Liver (tissue), 9 donors: Measurements from ENCODE around the gene TTC22. TPM values are rescaled to one million over a fixed set of nuclear protein-coding genes. Genes with fewer than 3 reads are reported as not detected.

Source experiments
- DNase-seq: peaks from one replicate; pipeline ENCODE4 v3.0.0-alpha.2; 2017; ENCODE audit warnings: low spot score
- H3K27ac ChIP-seq, 2 donors: one replicate each; pipeline ENCODE4 v1.7.0; 2013; ENCODE audit warnings: inconsistent platforms in 2 of 2, low read length in 2 of 2, control low read depth in 1 of 2, low read depth in 1 of 2, mild to moderate bottlenecking in 1 of 2
- H3K27me3 ChIP-seq, 4 donors: one replicate each; pipeline versions ENCODE4 v1.6.1 to v1.7.0; 2013; ENCODE audit warnings: low read length in 3 of 4, inconsistent platforms in 1 of 4, mild to moderate bottlenecking in 1 of 4, moderate library complexity in 1 of 4; ENCODE audit not compliant: control insufficient read depth in 4 of 4, insufficient read depth in 4 of 4
- H3K36me3 ChIP-seq, 4 donors: one replicate each; pipeline versions ENCODE4 v1.6.1 to v1.7.0; 2013; ENCODE audit warnings: low read length in 3 of 4, mild to moderate bottlenecking in 3 of 4, low read depth in 1 of 4, moderate library complexity in 1 of 4; ENCODE audit not compliant: control insufficient read depth in 4 of 4, insufficient read depth in 3 of 4
- H3K4me1 ChIP-seq, 4 donors: one replicate each; pipeline versions ENCODE4 v1.6.1 to v1.7.0; 2013; ENCODE audit warnings: low read length in 3 of 4, mild to moderate bottlenecking in 3 of 4, moderate library complexity in 1 of 4; ENCODE audit not compliant: control insufficient read depth in 4 of 4, insufficient read depth in 4 of 4
- H3K4me3 ChIP-seq, 3 donors: one replicate each; pipeline versions ENCODE4 v1.6.1 to v1.7.0; 2013; ENCODE audit warnings: low read length in 3 of 3, control low read depth in 1 of 3, low read depth in 1 of 3, mild to moderate bottlenecking in 1 of 3
- H3K9ac ChIP-seq, 2 donors: one replicate each; pipeline ENCODE4 v1.7.0; 2013; ENCODE audit warnings: low read length in 2 of 2, mild to moderate bottlenecking in 2 of 2, moderate library complexity in 2 of 2, control low read depth in 1 of 2, low read depth in 1 of 2
- H3K9me3 ChIP-seq, 4 donors: one replicate each; pipeline versions ENCODE4 v1.6.1 to v1.7.0; 2013; ENCODE audit warnings: low read length in 3 of 4; ENCODE audit not compliant: control insufficient read depth in 4 of 4
- EGR1 ChIP-seq, 2 donors: IDR thresholded peaks; 2 replicates each; pipeline ENCODE4 v1.6.1; 2016 to 2018; ENCODE audit warnings: antibody characterized with exemption in 2 of 2, low read depth in 2 of 2
- FOXA1 ChIP-seq: IDR thresholded peaks from 2 replicates; pipeline ENCODE4 v1.6.1; 2016; ENCODE audit warnings: antibody characterized with exemption
- FOXA2 ChIP-seq: IDR thresholded peaks from 2 replicates; pipeline ENCODE4 v1.6.1; 2016; ENCODE audit warnings: antibody characterized with exemption
- GABPA ChIP-seq, 2 donors: IDR thresholded peaks in 1 of 2; conservative IDR thresholded peaks in 1 of 2; 2 replicates each; pipeline ENCODE4 v1.6.1; 2016; ENCODE audit warnings: antibody characterized with exemption in 2 of 2, mild to moderate bottlenecking in 1 of 2, moderate library complexity in 1 of 2
- HNF4G ChIP-seq: IDR thresholded peaks from 2 replicates; pipeline ENCODE4 v1.6.1; 2016; ENCODE audit warnings: antibody characterized with exemption
- JUND ChIP-seq, 2 donors: IDR thresholded peaks; 2 replicates each; pipeline ENCODE4 v1.6.1; 2016; ENCODE audit warnings: antibody characterized with exemption in 2 of 2
- NR2F2 ChIP-seq: IDR thresholded peaks from 2 replicates; pipeline ENCODE4 v1.6.1; 2016; ENCODE audit warnings: antibody characterized with exemption
- RAD21 ChIP-seq, 2 donors: IDR thresholded peaks; 2 replicates each; pipeline ENCODE4 v1.6.1; 2016; ENCODE audit warnings: antibody characterized with exemption in 2 of 2, mild to moderate bottlenecking in 2 of 2
- RXRA ChIP-seq, 2 donors: IDR thresholded peaks; 2 replicates each; pipeline ENCODE4 v1.6.1; 2017 to 2018; ENCODE audit warnings: antibody characterized with exemption in 2 of 2, mild to moderate bottlenecking in 1 of 2
- TAF1 ChIP-seq: conservative IDR thresholded peaks from 2 replicates; pipeline ENCODE4 v1.6.1; 2016; ENCODE audit warnings: antibody characterized with exemption, mild to moderate bottlenecking
- YY1 ChIP-seq: IDR thresholded peaks from 2 replicates; pipeline ENCODE4 v1.6.1; 2016; ENCODE audit warnings: antibody characterized with exemption, mild to moderate bottlenecking
- WGBS: extraction: QIAGEN DNeasy Blood & Tissue Kit; methylation state at CpG from one replicate; pipeline ENCODE4 v1.1.7; 2013; 5-methylcytosine and 5-hydroxymethylcytosine counted together
- polyA plus RNA-seq, 2 donors: library from polyadenylated mRNA; stranded (reverse) in 1 of 2; unstranded in 1 of 2; fragments of 200-250 nt in 1 of 2; fragments of >200 nt in 1 of 2; fragmentation: Nextera tagmentation in 1 of 2; extraction: Ambion mirVana in 1 of 2; gene quantifications; one replicate each; pipeline versions ENCODE4 v1.2.1 to v1.2.3, GENCODE V29; 2013 to 2015
- total RNA-seq, 2 donors: library from RNA; depleted of rRNA; stranded (reverse); fragments of >200 nt; gene quantifications; one replicate each; pipeline ENCODE4 v1.2.3, GENCODE V29; 2014
- TF ChIP-seq, protein P1 (sequence below): IDR thresholded peaks from 2 replicates; pipeline ENCODE4 v1.6.1; 2016; ENCODE audit warnings: antibody characterized with exemption
- TF ChIP-seq, protein P2 (sequence below): IDR thresholded peaks from 2 replicates; pipeline ENCODE4 v1.6.1; 2016; ENCODE audit warnings: antibody characterized with exemption, mild to moderate bottlenecking
- TF ChIP-seq, protein P3 (sequence below): IDR thresholded peaks from 2 replicates; pipeline ENCODE4 v1.6.1; 2016; ENCODE audit warnings: antibody characterized with exemption
- TF ChIP-seq, protein P4 (sequence below): IDR thresholded peaks from 2 replicates; pipeline ENCODE4 v1.6.1; 2016; ENCODE audit warnings: antibody characterized with exemption
- donor health status: healthy.
- donor health status: healthy.
- donor health status: healthy.
- donor health status: healthy.
- donor health status: healthy.

TTC22 gene
- total and polyA plus RNA-seq, 4 donors = 0.96 to 3.5 (median 2.3) TPM

DNA sequence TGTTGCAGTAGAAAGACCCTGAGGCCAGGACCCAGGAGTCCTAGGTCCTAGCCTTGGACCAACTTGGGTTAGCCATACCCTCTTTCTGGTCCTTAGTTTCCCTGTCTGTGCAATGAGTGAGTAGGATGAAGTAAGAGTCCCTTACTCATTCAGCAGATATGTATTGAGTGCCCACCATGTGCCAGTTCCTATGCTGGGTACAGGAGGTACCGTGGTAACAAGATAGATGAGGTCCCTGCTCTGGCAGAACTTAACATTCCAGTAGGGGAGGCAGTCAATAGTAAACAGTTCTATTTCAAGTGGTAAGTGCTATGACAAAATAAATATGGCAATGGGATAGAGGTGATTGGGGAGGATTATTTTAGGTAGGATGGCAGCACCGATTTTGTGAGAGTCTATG is 18.5 kb downstream of the TTC22 start:
- Histone ChIP-seq H3K27me3 (no peaks in the 10 kb centered on the region), H3K27ac (no peak overlapping the region), H3K36me3 (peaks cover 0 to 10% (median 2%) of the 10 kb centered on the region in 4 donors), H3K4me3 (no peak overlapping the region), H3K4me1 (no peaks in the 10 kb centered on the region), H3K9ac (no peak overlapping the region), H3K9me3 (no peaks in the 10 kb centered on the region)
- no peak for TF ChIP-seq NR2F2
- TF ChIP-seq, protein P1, sequence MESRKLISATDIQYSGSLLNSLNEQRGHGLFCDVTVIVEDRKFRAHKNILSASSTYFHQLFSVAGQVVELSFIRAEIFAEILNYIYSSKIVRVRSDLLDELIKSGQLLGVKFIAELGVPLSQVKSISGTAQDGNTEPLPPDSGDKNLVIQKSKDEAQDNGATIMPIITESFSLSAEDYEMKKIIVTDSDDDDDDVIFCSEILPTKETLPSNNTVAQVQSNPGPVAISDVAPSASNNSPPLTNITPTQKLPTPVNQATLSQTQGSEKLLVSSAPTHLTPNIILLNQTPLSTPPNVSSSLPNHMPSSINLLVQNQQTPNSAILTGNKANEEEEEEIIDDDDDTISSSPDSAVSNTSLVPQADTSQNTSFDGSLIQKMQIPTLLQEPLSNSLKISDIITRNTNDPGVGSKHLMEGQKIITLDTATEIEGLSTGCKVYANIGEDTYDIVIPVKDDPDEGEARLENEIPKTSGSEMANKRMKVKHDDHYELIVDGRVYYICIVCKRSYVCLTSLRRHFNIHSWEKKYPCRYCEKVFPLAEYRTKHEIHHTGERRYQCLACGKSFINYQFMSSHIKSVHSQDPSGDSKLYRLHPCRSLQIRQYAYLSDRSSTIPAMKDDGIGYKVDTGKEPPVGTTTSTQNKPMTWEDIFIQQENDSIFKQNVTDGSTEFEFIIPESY = no peak
- no peak for TF ChIP-seq GABPA (IDR thresholded peaks at IDR 0.05 in 1 of 2, conservative IDR thresholded peaks at IDR 0.05 in 1 of 2)
- TF ChIP-seq RAD21 (IDR thresholded peaks at IDR 0.05) = no peak
- no peak for TF ChIP-seq FOXA1
- TF ChIP-seq RXRA (IDR thresholded peaks at IDR 0.05) = no peak
- TF ChIP-seq TAF1 = no peak
- no peak for TF ChIP-seq FOXA2
- TF ChIP-seq JUND (IDR thresholded peaks at IDR 0.05) = no peak
- TF ChIP-seq, protein P2, sequence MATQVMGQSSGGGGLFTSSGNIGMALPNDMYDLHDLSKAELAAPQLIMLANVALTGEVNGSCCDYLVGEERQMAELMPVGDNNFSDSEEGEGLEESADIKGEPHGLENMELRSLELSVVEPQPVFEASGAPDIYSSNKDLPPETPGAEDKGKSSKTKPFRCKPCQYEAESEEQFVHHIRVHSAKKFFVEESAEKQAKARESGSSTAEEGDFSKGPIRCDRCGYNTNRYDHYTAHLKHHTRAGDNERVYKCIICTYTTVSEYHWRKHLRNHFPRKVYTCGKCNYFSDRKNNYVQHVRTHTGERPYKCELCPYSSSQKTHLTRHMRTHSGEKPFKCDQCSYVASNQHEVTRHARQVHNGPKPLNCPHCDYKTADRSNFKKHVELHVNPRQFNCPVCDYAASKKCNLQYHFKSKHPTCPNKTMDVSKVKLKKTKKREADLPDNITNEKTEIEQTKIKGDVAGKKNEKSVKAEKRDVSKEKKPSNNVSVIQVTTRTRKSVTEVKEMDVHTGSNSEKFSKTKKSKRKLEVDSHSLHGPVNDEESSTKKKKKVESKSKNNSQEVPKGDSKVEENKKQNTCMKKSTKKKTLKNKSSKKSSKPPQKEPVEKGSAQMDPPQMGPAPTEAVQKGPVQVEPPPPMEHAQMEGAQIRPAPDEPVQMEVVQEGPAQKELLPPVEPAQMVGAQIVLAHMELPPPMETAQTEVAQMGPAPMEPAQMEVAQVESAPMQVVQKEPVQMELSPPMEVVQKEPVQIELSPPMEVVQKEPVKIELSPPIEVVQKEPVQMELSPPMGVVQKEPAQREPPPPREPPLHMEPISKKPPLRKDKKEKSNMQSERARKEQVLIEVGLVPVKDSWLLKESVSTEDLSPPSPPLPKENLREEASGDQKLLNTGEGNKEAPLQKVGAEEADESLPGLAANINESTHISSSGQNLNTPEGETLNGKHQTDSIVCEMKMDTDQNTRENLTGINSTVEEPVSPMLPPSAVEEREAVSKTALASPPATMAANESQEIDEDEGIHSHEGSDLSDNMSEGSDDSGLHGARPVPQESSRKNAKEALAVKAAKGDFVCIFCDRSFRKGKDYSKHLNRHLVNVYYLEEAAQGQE = no peak
- no peak for TF ChIP-seq HNF4G
- WGBS = 85% methylated on average over 2 of the region's 2 CpGs
- no peak for DNase-seq

DNA sequence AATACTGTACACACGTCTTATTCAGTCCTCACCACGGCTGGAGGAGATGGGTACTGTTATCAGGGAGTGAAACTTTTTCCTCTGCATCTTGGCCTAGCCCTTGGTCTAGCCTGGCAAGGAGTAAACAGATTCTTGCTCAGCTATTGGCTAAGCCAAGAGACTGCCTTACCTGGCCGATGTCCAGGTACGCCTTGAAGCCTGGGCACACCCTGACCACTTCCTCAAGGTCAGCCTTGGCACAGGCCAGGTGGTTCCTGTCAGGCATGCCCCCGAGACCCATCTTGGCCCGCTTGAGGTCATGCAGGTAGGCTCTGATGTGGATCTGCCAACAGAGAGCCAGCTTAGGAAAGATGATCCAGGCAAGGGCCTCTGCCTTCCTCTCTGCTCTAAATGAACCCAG is 19.0 kb downstream of the TTC22 start:
- no peak overlapping the region for H3K27ac ChIP-seq
- WGBS = 90% methylated on average over 6 of the region's 6 CpGs
- H3K9ac ChIP-seq = no peak overlapping the region
- DNase-seq = no peak
- TF ChIP-seq, protein P3, sequence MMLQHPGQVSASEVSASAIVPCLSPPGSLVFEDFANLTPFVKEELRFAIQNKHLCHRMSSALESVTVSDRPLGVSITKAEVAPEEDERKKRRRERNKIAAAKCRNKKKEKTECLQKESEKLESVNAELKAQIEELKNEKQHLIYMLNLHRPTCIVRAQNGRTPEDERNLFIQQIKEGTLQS = no peak
- TF ChIP-seq TAF1 = no peak
- no peak for TF ChIP-seq EGR1 (IDR thresholded peaks at IDR 0.05; ENCODE audit: low read depth in 2 of 2)
- no peak for TF ChIP-seq HNF4G
- TF ChIP-seq, protein P4, sequence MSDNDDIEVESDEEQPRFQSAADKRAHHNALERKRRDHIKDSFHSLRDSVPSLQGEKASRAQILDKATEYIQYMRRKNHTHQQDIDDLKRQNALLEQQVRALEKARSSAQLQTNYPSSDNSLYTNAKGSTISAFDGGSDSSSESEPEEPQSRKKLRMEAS = no peak
- TF ChIP-seq FOXA2 = no peak
- TF ChIP-seq, protein P1 = no peak
- no peak for TF ChIP-seq NR2F2
- TF ChIP-seq YY1 = no peak
- TF ChIP-seq JUND (IDR thresholded peaks at IDR 0.05) = no peak
- TF ChIP-seq GABPA (IDR thresholded peaks at IDR 0.05 in 1 of 2, conservative IDR thresholded peaks at IDR 0.05 in 1 of 2) = no peak
- no peaks in the 10 kb centered on the region for H3K4me1 ChIP-seq
- no peaks in the 10 kb centered on the region for H3K9me3 ChIP-seq
- peaks cover 0 to 10% (median 2%) of the 10 kb centered on the region in 4 donors for H3K36me3 ChIP-seq
- H3K27me3 ChIP-seq = no peaks in the 10 kb centered on the region
- no peak overlapping the region for H3K4me3 ChIP-seq
